Loucy (cell line): ENCODE results near the gene SLC17A5.
"Not testable (repeated sequence)": the region's sequence is repeated elsewhere in the genome, so short reads cannot be mapped to it uniquely, and the experiment has no call there.

Experiments used
- H2AFZ ChIP-seq: fragments of 200-600 bp; sonication (generic); 2 replicates; pipeline ENCODE4 v1.6.0; 2016; ENCODE audit warnings: antibody characterized with exemption, mild to moderate bottlenecking, low read length, moderate library complexity
- H3F3A ChIP-seq: fragments of 200-600 bp; 2 replicates; pipeline ENCODE4 v1.6.0; 2016; ENCODE audit warnings: antibody characterized with exemption, low read depth, mild to moderate bottlenecking
- H3K27me3 ChIP-seq: fragments of 200-600 bp; sonication (generic); 2 replicates; pipeline ENCODE4 v1.6.1; 2014; ENCODE audit warnings: low read length, mild to moderate bottlenecking; ENCODE audit not compliant: insufficient read depth, poor library complexity, severe bottlenecking
- H3K36me3 ChIP-seq: fragments of 200-600 bp; sonication (generic); 2 replicates; pipeline ENCODE4 v1.6.1; 2016; ENCODE audit warnings: low read length; ENCODE audit not compliant: insufficient read depth
- H3K4me1 ChIP-seq: fragments of 200-600 bp; sonication (generic); 2 replicates; pipeline ENCODE4 v1.5.1; 2014; ENCODE audit warnings: low read length, mild to moderate bottlenecking; ENCODE audit not compliant: insufficient read depth, poor library complexity, severe bottlenecking
- H3K4me2 ChIP-seq: fragments of 200-600 bp; sonication (generic); 2 replicates; pipeline ENCODE4 v1.6.0; 2014; ENCODE audit warnings: antibody characterized with exemption, low read length, low read depth, mild to moderate bottlenecking; ENCODE audit not compliant: poor library complexity, severe bottlenecking
- H3K4me3 ChIP-seq: fragments of 200-600 bp; sonication (generic); 2 replicates; pipeline ENCODE4 v1.5.1; 2014; ENCODE audit warnings: low read length, mild to moderate bottlenecking, mixed read lengths; ENCODE audit not compliant: poor library complexity, severe bottlenecking
- H3K79me2 ChIP-seq: fragments of 200-600 bp; sonication (generic); 2 replicates; pipeline ENCODE4 v1.6.1; 2014; ENCODE audit warnings: low read length; ENCODE audit not compliant: insufficient read depth
- H3K9ac ChIP-seq: fragments of 200-600 bp; sonication (generic); 2 replicates; pipeline ENCODE4 v1.6.0; 2014; ENCODE audit warnings: mild to moderate bottlenecking, low read depth, low read length, moderate library complexity; ENCODE audit not compliant: poor library complexity, severe bottlenecking
- H3K9me2 ChIP-seq: fragments of 200-600 bp; sonication (generic); replicated peaks from 2 replicates; pipeline ENCODE4 v1.6.1; 2016; ENCODE audit warnings: low read depth, low read length, mixed read lengths
- H3K9me3 ChIP-seq: fragments of 200-600 bp; sonication (generic); 2 replicates; pipeline ENCODE4 v1.6.1; 2014; ENCODE audit warnings: mild to moderate bottlenecking, antibody characterized with exemption, low read length, low read depth; ENCODE audit not compliant: insufficient read depth
- H4K20me1 ChIP-seq: fragments of 200-600 bp; sonication (generic); 2 replicates; pipeline ENCODE4 v1.6.0; 2014; ENCODE audit warnings: antibody characterized with exemption, low read length, mild to moderate bottlenecking; ENCODE audit not compliant: insufficient read depth, poor library complexity, severe bottlenecking
- CTCF ChIP-seq: fragments of 200-600 bp; sonication (generic); conservative IDR thresholded peaks from 2 replicates; pipeline ENCODE4 v1.5.1; 2014; ENCODE audit warnings: mild to moderate bottlenecking, antibody characterized with exemption, low read length
- EZH2phosphoT487 ChIP-seq: fragments of 200-600 bp; IDR thresholded peaks from 2 replicates; pipeline ENCODE4 v1.6.1; 2018; ENCODE audit warnings: antibody characterized with exemption, mild to moderate bottlenecking, moderate library complexity, borderline replicate concordance

SLC17A5 gene

GRCh38 chr6:73569121-73569520 lies 84.7 kb downstream of the SLC17A5 start:
- Histone ChIP-seq H3K9me2 (no peaks in the 10 kb centered on the region), H2AFZ (no peak overlapping the region), H3K4me2 (no peak overlapping the region), H3K79me2 (no peaks in the 10 kb centered on the region), H3K4me1 (no peaks in the 10 kb centered on the region), H4K20me1 (no peaks in the 10 kb centered on the region), H3K9me3 (no peaks in the 10 kb centered on the region), H3F3A (no peaks in the 10 kb centered on the region), H3K27me3 (no peaks in the 10 kb centered on the region), H3K9ac (no peak overlapping the region), H3K36me3 (no peaks in the 10 kb centered on the region), H3K4me3 (no peak overlapping the region)
- no peak for TF ChIP-seq EZH2phosphoT487
- TF ChIP-seq CTCF, result no peak

GRCh38 chr6:73566954-73567591 lies 86.7 kb downstream of the SLC17A5 start:
- Histone ChIP-seq H2AFZ (no peak overlapping the region), H3K4me2 (no peak overlapping the region), H3K79me2 (no peaks in the 10 kb centered on the region), H4K20me1 (no peaks in the 10 kb centered on the region), H3K36me3 (no peaks in the 10 kb centered on the region), H3K9me2 (no peaks in the 10 kb centered on the region), H3F3A (no peaks in the 10 kb centered on the region), H3K4me1 (no peaks in the 10 kb centered on the region), H3K27me3 (no peaks in the 10 kb centered on the region), H3K4me3 (no peak overlapping the region), H3K9me3 (no peaks in the 10 kb centered on the region), H3K9ac (no peak overlapping the region)
- TF ChIP-seq EZH2phosphoT487 (no peak), CTCF (no peak)

- not testable (repeated sequence) for H3K4me2 ChIP-seq, H3K9me3 ChIP-seq, H3K27me3 ChIP-seq, H3K36me3 ChIP-seq, H4K20me1 ChIP-seq, H3K9me2 ChIP-seq, H3K4me1 ChIP-seq, H3K9ac ChIP-seq, H3K4me3 ChIP-seq, H2AFZ ChIP-seq, H3K79me2 ChIP-seq, H3F3A ChIP-seq
Observed at GRCh38 chr6:73566486-73566871, 87.3 kb downstream of the SLC17A5 start.

GRCh38 chr6:73565767-73566485 lies 87.9 kb downstream of the SLC17A5 start:
- no peaks in the 10 kb centered on the region for H3K9me3 ChIP-seq
- no peaks in the 10 kb centered on the region for H3K27me3 ChIP-seq
- peak overlapping the region; percentile 41; the same call in 1 of the 2 replicates for H2AFZ ChIP-seq
- no peaks in the 10 kb centered on the region for H3K36me3 ChIP-seq
- H3K79me2 ChIP-seq, result no peaks in the 10 kb centered on the region
- no peak overlapping the region for H3K4me3 ChIP-seq
- H3K9me2 ChIP-seq, result no peaks in the 10 kb centered on the region
- no peaks in the 10 kb centered on the region for H3F3A ChIP-seq
- no peak overlapping the region for H3K4me2 ChIP-seq
- TF ChIP-seq CTCF (no peak), EZH2phosphoT487 (no peak)
- no peak overlapping the region for H3K9ac ChIP-seq
- H3K4me1 ChIP-seq, result no peaks in the 10 kb centered on the region
- H4K20me1 ChIP-seq, result no peaks in the 10 kb centered on the region
